Subcutaneous adipose tissue (tissue), 4 donors: ENCODE results near the gene STYX. TPM values are rescaled to one million over a fixed set of nuclear protein-coding genes. Genes with fewer than 3 reads are reported as not detected.

Source experiments
- total RNA-seq, 4 donors: library from RNA; depleted of rRNA; stranded (reverse); fragments of >200 nt; gene quantifications; one replicate each; pipeline ENCODE4 v1.1.0, GENCODE V29; 2016
- TF ChIP-seq, protein P1 (sequence below): fragments of 450-650 bp; IDR thresholded peaks from one replicate; pipeline ENCODE4 v1.5.1; 2016; ENCODE audit warnings: low read depth, mild to moderate bottlenecking, control low read depth, antibody characterized with exemption, moderate library complexity

Gene STYX
- total RNA-seq, 4 donors from 2014 or later, result 17.7 to 26.9 (median 19.1) TPM

DNA sequence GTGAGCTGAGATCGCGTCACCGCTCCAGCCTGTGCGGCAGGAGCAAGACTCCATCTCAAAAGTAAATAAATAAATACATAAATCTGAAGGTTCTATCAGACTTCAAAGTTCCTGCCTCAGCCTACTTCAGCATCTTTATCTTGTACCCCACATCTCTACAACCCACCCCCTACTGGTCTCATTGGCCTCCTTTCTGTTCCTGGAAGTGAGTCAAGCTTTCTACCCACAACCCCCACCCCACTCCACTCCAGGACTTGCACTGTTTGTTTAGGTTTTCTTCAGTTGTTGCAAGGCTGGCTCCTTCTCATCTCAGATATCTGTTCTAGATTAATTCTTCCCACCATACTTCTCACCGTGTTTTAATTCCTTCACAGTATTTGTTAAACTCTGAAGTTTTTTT lies 23.7 kb upstream of the STYX start:
- TF ChIP-seq, protein P1, sequence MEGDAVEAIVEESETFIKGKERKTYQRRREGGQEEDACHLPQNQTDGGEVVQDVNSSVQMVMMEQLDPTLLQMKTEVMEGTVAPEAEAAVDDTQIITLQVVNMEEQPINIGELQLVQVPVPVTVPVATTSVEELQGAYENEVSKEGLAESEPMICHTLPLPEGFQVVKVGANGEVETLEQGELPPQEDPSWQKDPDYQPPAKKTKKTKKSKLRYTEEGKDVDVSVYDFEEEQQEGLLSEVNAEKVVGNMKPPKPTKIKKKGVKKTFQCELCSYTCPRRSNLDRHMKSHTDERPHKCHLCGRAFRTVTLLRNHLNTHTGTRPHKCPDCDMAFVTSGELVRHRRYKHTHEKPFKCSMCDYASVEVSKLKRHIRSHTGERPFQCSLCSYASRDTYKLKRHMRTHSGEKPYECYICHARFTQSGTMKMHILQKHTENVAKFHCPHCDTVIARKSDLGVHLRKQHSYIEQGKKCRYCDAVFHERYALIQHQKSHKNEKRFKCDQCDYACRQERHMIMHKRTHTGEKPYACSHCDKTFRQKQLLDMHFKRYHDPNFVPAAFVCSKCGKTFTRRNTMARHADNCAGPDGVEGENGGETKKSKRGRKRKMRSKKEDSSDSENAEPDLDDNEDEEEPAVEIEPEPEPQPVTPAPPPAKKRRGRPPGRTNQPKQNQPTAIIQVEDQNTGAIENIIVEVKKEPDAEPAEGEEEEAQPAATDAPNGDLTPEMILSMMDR, result no peak

DNA sequence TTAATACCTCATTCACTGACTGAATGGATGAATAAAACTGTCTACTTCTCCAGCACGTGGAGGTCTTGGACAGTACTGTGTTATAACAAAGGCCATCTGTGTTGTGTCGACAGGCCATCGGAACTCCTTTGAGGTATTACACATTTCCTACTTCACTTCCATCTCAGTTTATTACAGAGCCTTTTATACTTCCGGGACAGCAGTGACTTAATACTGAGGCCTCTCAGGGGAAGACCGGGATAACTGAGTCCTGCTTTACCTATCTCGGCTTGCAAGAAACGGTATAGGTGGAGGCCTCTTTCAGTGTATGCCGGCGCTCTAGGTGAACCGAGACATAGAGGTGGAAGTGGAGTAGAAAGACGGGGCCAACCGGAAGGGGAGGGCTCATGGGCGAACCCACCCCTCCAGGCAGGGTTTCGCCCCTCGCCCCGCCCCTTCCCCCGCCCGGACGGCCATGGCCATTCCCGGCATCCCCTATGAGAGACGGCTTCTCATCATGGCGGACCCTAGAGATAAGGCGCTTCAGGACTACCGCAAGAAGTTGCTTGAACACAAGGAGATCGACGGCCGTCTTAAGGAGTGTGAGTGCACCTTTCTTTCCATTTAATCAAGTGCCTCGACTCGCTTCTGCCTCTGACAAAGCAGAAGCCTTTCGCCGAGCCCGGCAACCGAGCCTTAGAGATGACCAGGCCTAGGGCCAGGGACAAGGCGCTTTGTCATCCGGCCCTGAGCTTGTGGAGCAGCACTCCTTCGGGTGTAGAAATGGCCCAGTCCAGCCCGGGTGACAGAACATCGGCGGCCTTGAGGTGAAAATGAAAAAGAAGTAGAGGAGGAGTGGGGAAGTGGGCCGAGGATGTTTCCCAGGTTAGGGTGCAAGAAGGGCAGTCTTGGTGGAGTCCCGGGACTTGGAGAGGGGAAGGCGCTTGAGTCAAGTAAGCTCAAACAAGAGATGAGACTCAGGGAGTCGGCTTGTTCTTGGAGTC lies 23.0 kb upstream of the STYX start, which contains the start of gene PSMC6:
Gene PSMC6 (plus strand): TSS at position 477 of the 983 bp plus-strand sequence. CDS start 20 bp downstream, at position 497.
- TF ChIP-seq, protein P1, result no peak

DNA sequence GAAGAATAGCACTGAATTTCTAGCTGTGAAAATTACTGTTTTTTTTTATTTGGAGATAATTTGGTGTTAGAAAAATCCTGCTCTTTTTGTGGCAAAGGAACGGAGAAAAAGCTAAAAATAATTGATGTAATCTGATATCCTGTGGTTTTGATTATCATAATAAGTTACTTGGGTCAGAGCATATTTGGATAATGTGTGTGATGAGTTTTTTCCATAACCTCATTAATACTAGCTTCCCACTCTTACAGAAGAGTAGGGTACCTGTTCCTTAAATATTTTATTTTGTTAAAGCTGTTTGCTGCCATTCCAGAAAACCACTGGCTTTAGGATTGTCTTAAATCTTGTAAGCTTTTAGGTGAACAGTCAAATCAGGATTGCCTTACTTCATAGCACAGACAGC lies 18.3 kb upstream of the STYX start:
- TF ChIP-seq, protein P1, result no peak

DNA sequence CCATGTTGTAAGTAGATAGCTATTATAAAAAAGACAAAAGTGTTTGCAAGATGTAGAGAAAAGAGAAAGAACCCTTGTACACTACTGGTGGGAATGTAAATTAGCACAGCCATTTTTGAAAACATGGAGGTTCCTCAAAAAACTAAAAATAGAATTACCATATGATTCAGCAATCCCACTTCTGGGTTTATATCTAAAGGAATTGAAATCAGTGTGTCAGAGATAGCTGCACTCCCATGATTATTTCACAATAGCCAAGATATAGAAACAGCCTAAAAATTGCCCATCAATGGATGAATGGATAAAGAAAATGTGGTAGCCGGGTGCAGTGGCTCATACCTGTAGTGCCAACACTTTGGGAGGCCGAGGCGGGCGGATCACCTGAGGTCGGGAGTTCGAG lies 13.8 kb upstream of the STYX start:
- TF ChIP-seq, protein P1, result no peak

DNA sequence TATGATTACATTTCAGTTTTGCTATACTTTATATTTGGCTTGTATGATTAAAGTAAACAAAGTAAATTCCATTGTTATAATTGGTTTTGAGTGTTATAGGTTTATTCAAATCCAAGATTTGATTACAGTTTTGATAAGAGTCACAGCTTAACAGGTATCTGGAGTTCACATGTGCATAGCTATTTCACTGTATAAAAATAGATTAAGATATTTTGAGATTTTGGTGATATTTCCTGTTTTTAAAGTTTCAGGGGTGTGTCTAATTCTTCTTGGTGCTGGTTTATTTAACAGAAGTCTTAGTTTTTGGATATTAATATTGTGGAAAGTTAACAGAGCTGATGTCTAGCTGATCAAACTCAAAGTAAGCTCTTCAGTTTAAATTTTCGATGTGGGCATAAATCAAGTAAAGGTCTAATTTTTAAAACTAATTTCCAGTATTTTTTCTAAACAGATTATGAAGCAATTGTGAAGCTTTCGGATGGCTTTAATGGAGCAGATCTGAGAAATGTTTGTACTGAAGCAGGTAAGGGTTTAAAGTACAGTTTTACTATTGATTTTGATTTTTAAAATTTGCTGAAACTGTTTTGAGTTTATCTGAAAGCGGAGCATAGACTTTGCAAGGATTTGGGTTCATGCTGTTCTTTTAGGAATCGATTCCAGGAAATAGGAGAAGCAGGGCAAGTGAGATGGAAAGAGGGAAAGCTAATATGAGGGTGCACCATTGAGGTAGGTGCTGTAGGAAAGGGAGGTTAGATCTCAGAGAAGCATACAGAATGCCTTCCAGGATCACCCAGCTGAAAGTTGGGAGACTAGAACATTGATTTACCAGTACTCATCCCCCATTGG lies 6.2 kb upstream of the STYX start:
- TF ChIP-seq, protein P1, result no peak

DNA sequence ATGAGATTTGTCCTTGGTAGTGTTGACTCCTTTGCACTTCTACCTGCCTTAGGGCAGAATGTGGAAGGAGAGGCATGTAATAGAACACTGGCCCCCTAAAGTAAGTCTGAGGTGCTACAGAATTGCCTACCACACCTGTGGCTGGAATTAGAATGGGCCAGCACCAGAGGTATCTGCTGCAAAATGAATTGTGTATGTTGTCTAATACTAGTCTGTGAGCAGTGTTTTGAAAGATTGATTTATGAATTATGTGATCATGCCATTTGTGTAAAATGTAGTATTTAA lies 5.7 kb upstream of the STYX start:
- TF ChIP-seq, protein P1, result no peak

DNA sequence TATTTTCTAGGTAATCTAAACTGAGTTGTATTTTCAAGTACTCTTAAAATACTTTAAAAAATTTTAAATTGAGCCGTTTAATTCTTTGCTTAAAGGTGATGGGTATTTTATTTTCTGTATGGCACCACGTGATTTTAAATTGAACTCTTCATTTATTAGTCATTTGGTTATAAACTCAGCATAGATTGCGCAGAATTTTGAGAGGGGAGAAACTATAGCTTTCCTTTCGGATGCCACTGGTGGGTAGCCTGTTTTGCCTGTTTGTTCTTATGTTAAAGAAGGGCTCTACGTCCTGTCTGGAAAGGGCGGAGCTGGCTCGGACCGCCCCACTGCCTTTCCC lies 411 bp upstream of the STYX start:
- TF ChIP-seq, protein P1, result no peak
